GM20431 (cell line): ENCODE data around the gene FNBP1L.
"Not testable (repeated sequence)": the region's sequence is repeated elsewhere in the genome, so short reads cannot be mapped to it uniquely, and the experiment has no call there.

Source experiments
- in situ Hi-C: fragments of 300-500 bp; cut with MseI, MboI; formaldehyde crosslinking; loops from one replicate; pipeline ENCODE4 v1.15.0; 2020; ENCODE audit warnings: low sequenced_read_pairs; ENCODE audit not compliant: unreplicated experiment

FNBP1L gene

DNA sequence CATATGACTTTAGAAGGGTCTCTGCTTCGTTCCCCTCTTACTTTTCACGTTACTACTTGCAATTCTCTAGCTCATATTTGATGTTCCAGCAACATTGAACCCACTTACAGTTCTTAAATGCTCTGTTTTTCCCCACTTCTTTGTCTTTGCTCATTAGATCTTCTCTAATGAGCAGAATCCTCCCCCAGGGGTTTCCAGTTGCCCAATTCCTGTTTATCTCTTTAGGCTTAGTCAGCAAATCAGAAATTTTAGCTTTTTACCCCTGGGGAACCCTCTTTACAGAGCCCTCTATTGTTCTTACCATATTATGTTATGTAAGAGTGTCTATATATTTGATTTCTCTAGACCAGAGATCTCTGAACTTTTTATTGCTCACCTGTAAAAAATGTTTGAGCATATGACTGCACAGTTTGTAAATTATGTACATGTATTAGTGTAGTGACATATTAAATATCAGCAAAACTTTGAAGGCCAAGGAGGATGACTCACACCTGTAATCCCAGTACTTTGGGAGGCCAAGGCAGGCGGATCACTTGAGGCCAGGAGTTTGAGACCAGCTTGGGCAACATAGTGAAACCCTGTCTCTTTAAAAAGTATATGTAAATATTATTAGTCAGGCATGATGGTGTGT, 71.4 kb downstream of the FNBP1L start:
- in situ Hi-C loops = no loop called here

DNA sequence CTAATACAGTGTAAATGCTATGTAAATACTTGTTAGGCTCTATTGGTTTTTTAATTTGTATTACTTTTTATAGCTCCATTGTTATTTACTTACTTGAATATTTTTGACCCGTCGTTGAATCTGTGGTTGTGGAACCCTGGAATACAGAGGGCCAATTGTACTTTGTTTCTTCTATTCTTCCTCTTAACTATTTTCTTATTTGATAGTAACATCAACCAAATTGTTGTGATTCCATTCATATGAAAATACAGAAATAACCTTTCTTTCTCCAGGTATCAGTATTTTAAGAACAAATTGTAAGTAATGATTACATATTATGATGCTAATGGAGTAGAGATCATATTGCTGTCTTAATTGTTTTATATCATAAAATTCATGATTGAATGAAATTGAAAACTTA, 73.7 kb downstream of the FNBP1L start:
- in situ Hi-C loops = no loop called here

DNA sequence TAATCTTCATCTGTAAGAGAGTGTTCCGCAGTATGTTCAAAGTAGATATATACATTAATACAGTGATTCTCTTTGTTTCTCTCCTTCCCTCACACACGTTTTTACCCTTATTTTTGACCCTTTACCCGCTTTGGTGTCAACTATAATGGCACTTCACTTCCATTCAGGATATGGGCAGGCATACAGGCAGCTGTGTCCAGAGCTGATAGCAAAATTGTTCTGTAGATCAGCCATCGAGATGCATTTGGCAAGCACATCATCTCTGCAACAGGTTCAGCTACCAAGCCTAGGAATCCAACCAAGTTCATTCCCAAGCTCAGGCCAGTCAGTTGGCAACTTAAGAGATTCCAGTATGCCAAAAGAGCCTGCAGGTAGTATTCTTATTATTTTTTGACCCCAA, 74.8 kb downstream of the FNBP1L start:
- in situ Hi-C loops = no loop called here

DNA sequence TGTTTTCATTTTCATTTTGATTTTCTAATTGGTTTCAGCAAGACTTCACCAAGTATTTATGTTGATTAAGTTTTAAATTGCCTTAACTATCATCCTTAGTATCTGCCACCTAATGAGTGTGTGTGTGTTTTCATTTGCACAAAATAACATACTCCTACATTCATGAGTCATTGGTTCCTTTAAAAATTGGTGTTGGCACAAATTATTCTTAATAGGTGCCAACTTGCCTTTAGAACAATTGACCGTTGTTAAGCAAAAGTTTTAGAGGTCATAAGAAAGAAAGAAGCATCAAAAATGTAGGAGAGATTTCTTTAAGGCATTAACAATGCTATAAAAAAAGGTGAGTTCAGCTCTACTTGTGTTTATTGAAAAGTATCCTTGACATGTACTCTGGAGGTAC, 77.5 kb downstream of the FNBP1L start:
- in situ Hi-C loops = no loop called here

DNA sequence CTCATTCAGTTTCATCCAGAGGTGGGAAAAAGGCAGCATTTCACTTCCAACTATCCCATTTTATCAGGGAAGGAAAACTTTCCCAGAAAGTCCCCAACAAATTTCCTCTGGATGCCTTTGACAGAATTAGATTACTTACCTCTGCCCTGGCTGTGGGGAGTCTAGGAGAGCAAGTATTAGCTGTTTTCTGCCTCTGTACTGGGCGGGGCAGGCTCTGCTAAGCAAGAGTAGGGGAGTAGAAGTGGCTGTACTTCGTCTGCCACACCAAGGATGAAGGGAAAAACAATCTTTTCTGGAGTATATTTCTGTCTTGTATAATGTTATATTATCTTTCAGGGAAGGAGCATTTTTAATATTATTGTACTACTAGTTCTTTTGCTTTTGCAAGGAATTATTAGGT, 78.5 kb downstream of the FNBP1L start:
- in situ Hi-C loops = no loop called here

DNA sequence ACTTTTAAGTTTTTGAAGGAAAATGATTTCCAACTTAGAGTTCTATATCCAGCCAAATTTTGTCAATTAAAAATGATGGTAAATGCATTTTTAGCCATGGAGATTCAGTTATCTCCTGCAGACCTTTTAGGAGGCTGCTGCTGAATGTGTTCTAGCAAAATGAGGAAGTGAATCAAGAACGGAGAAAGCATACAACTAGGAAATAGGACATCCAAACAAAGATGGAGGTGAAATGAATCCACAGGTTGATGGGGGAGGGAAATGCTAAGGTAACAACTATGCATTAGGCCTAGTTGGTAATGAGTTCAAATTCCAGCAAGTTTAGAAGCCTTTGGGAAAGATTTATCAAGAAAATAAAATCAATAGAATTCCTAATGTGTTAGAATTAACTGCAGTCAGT, 80.5 kb downstream of the FNBP1L start:
- in situ Hi-C loops = no loop called here

DNA sequence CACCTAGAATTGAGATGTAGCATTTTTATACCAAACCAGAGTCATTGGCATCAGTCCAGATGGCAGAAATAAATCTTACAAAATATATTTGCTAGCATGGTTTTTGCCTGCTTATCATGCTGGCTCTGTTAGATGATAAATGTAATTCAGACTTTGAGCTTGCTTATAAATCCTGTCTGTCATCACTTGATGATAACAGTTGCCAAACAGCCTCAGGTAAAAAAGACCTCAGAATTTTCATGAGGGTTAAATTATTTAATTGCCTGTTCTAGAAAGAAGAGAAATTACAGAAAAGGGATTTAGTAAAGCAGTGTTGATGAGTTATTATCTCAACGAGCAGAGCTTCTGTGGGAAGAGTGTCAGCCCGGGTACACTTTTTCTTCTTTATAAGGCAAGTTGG, 83.3 kb downstream of the FNBP1L start:
- in situ Hi-C loops = no loop called here

DNA sequence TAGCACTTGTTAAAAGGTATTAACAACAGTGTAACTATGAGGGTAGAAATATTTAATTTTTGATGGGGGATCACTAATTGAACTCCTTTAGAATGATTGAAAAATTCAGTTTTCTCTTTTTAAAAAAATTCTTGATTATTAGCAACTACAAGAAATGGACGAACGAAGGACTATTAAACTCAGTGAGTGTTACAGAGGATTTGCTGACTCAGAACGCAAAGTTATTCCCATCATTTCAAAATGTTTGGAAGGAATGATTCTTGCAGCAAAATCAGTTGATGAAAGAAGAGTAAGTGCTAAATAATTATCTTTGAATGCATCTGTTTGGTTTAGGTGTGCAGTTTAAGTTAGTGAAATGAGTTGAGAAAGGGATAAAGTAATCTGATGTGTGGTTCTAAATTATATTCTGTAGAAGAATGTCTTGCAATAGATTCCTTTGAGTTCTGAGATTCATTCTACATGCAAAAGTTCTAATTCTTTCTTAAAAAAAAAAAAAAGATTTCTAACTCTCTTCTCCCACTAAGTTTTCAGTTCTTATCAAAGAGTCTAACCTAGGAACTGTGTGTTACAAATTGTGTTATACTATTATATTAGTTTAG, 85.0 kb downstream of the FNBP1L start:
- in situ Hi-C loops = no loop called here

DNA sequence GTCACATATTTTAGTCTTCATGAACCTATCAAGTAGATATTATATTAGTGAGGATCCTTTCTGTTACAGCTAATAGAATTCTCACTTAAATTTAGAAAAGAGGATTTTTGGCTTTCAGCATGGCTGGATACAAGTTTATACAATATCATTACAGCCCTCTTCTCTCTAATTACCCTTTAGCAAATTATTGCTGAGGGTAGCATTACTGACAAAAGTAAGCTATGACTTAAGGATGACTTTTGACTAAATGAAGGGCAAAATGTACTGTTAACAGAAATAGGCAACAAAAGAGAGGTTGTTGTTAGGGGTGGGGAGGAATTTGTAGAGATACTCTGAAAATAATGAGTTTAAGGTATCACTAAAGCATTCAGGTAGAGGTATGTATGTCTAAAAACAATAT, 85.8 kb downstream of the FNBP1L start:
- in situ Hi-C loops = no loop called here

DNA sequence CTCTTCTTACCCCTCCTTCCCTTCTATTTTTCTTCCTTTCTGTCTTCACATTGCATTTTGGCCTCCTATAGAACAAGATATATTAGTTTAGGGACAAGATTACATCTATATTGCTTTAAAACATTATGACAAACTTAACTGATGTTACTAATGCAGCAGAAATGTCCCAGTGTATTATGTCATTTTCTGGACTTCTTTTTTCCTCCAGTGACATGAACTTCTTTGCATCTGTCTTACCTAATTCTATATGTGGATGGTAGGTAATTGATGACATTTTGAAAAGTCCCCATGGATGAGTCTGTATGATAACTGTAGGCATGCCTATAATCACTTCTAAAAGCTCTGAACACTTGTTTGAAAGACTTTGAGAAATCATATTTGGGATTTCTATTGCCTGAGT, 89.5 kb downstream of the FNBP1L start:
- in situ Hi-C loops = no loop called here

DNA sequence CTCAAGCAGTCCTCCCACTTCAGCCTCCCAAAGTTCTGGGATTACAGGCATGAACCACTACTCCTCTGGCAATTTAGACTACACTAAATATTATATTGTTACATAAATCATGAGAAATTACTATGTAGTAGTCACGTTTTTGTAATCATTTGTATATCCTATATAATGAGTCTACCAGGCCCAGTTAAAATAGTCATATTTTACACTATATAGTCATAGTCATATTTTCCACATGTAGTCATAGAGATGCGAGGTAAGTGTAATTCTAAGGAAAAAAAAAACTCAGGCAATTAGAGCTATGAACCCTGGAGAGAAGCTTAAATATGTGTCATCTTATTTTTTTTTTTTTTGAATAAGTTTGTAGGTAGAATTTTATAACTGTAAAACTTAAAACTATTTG, 90.0 kb downstream of the FNBP1L start:
- in situ Hi-C loops = no loop called here

DNA sequence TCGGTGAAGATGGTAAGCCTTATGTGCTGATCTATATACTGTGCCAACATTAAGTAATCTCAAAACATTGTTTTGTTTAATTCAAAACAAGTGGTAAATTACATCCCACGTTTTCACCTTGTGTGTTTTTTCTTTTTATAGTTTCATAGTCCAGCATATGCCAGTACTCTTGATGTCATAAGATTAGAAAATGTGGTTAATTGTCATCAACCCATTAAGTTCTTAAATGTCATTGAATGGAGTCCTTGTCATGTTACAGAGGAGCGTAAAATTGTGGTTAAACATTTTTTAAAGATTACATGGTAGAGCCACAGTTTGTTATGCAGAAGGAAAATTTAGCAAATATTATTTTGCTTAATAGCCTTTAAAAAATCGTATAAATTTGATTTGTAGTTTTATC, 93.1 kb downstream of the FNBP1L start:
- in situ Hi-C loops = no loop called here

DNA sequence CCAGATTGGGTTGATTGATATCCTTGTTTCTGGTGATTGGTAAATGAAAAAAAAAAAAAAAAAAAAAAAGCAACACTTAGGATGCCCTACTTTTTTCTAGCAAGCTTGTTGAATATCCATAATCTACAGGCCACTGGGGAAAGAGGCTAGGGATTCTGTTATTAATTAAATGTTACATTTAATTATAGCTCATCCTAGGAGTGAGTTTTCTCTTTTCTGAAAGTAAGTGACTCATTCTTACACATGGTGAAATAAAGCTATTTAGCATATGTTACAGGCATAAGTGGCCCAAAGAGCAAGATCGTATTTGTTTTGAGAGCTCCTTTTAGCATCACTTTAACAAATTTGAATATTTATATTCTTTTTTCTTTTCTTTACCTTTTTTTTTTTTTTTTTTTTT, 94.5 kb downstream of the FNBP1L start:
- in situ Hi-C loops = no loop called here

DNA sequence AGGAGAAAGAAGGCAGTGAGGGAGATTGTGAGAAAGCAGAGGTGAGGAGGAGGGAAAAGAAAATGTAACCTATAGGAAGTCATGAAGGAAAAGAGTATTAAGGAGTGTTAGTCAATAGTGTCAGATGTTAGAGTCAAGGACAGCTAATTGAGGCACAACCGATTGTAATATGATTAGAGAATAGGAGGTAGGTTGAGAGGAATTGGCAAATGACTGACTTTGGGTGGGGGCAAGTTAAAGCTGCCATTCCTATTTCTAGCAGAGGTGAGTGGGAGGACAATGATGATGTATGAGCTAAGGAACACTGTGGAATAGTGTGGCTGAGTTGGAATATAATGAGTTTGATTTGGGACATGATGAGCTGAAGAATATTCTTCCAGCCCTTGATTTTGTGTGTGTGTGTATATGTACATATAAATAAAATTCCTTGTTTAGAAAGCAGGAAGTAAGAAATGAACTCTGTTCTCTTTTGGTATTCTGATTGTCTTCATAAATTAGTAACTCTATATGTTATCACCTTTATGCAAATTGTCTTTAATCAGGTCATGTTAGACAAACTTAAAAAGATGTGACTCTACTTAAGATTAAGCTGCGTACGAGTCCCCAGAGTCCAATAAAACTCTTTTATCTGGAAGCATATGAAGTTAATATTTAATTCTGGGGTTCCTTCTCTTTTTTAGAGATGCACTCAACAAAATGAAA, 98.4 kb downstream of the FNBP1L start:
- in situ Hi-C loops = no loop called here

DNA sequence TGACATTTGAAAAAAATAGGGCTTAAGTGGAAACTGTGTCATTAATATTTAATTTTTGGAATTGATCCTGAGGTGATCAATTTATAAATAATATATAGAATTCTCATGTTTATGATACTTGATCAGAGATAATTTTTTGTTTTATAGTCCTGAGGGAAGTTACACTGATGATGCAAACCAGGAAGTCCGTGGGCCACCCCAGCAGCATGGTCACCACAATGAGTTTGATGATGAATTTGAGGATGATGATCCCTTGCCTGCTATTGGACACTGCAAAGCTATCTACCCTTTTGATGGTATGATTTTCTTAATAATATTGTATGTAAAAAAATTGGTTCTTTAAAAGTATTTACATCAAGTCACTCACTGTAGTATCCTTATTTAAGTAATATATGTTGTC, 101.2 kb downstream of the FNBP1L start:
- in situ Hi-C loops = no loop called here

DNA sequence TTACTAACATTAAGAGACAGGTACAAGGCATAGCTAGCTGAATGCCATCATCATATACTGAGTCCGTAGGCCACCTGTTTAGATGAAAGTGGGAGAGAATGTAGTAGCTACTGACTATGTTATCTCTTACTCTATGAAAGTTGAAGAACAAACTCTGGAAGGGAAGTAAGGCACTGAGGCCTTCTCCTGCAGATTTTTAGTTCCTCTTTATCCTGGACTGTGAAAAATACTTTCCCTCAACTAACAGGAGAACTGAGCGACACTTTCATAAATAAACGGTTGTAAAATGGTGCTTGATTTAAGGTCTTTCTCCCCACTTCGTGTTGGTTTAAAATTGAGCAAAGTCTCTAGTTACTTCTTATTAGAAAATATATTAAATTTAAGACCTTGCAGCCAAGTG, 101.9 kb downstream of the FNBP1L start:
- in situ Hi-C loops = no loop called here

DNA sequence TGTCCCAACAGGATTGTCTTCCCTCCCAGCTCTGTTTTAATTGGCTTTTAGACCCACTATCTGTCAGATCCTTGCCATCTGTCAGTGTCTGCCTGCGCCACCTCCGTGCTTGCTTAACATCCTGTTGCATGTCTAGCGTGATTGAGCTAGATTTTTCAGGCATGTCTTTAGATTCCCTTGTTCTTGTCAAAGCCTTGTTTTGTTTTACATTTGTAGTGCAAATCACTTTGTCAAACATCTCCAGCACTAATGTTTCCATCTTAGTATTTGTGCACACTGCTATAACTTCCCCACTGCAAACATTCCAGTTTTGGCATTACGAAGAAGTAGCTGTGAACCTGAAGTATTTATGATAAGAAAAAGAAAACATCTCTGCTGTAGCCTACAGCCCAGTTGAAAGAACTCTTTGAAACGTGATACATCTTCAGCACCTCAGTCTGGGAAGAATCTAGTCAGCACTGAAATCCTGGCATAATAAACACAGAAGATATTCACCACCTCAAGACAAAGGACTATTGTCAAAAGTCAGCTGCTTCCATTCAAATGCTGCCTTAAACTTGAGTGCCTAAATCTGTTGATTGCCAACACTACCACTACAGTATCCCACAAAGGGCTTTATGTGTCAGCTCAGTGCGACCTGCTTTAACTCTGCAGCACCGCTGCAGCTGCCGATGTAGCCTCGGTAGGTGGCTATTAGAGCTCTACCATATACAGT, 105.0 kb downstream of the FNBP1L start:
- in situ Hi-C loops = no loop called here

DNA sequence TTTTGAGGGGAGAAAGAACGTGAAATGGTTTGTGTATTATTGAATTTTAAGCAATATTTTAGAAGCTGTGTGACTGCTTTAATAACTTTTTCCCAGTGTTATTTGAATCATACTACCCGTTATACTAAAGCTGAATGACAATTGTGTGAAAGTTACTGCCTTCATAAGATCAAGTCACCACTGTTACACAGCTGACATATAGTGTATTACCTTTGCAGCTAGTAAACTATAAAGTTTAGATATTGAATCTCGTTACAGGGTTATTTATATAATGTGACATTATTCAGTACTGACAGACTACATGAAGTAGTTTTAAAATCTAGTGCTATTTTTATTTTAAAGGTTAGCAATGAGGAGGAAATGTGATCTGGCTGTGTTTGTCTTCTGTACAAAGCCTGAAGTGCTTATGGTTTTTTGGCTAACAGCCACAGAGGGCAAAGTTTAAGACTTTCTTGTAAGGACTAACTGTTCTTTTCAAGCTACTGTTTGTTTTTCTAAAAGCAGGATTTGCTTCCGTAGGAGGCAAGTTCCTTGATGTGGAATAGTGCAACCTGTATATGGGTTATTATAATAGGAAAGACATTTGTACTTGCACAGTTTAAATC, 106.1 kb downstream of the FNBP1L start:
- in situ Hi-C loops = not testable (repeated sequence)

DNA sequence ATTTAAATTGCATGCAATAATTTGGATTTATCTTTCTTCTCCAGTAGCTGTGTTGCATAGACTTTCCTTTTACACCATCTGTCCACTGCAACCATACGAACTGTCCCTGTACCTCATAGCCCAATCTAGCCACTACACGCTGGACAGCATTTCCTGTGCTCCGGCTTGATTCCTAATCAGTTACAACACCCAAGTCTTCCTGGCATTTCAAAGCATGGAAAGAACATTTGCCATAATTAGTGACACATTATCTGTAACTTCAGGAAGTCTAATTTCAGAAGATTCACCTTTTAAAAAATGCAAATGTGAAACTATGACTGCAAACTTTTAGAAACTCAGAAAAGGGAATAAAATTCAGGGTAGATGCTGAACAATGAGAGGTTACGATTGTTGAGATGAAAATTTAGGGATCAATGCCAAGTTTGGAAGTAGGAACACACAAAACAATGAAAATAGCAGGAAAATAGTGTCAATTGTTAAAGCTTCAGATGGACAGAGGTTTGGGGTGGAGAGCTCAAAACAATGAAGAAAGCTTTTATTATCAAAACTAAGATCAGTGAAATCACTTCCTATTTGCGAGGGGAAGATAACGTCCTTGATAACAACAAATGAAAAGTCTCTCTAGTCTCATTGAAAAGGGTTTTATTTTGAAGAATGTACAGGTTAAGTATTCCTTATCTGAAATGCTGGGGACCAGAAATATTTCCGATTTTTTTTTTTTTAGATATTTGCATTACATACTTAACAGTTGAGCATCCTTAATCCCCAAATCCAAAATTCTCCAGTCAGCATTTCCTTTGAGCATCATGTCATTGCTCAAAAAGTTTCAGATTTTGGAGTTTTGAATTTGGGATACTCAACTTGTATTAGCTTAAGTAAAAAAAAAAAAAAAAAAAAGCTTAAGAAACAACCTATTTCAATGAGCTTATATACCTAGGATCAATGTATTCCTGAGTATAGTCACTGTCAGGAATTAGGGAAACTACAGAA, 107.3 kb downstream of the FNBP1L start:
- in situ Hi-C loops = no loop called here

DNA sequence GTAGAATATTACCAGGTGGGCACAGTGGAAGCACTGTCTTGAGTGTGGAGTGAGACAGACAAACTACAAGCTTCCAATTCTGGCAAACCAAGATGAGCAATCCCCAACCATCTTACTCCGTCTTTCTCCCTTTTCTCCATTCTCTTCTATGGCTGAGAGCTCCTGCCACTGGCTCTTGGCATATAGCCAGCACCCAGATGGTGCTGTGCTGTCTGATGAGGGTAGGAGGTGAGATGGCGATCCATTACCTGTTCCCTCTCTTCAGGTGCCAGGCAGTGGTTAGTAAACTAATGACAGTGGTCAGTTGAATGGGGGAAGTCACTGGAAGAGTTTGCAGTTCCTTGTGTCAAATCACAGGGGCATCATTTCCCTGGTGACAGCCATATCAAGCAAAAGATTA, 108.4 kb downstream of the FNBP1L start:
- in situ Hi-C loops = no loop called here
